Epithelial cell of esophagus (primary cell): ENCODE results near the gene THBS1.

Source experiments
- DNase-seq: peaks from one replicate; pipeline ENCODE4 v3.0.0; 2010; ENCODE audit warnings: low read depth
- H3K4me3 ChIP-seq: 2 replicates; pipeline ENCODE4 v1.5.1; 2011; ENCODE audit warnings: mild to moderate bottlenecking, low read length, control low read depth
- TF ChIP-seq, protein P1 (sequence below): IDR thresholded peaks from 2 replicates; pipeline ENCODE4 v1.5.1; 2011; ENCODE audit warnings: low read depth, mild to moderate bottlenecking, low read length, control low read depth, inconsistent platforms; ENCODE audit not compliant: insufficient read depth; ENCODE audit errors: missing control alignments

The THBS1 gene

DNA sequence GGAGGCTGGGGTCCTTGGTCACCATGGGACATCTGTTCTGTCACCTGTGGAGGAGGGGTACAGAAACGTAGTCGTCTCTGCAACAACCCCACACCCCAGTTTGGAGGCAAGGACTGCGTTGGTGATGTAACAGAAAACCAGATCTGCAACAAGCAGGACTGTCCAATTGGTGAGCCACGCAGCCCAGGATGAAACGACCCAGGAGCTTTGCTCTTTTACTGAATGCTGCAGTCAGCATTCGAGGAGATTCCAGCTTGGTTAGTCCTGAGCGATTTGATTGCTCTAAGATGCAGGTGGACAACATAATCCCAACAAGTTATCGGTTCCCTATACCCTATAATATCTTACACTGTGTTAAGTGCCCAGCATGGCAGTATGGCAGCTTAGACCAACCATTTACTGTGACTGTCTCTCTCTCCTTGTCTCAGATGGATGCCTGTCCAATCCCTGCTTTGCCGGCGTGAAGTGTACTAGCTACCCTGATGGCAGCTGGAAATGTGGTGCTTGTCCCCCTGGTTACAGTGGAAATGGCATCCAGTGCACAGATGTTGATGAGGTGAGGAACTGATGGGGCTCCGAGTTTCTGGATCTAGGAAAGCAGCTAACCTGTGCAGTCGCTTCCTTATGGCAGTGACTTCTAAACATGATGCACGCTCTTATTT lies 7.8 kb downstream of the THBS1 start:
- no peak overlapping the region for H3K4me3 ChIP-seq
- peak; percentile 17 for DNase-seq
- TF ChIP-seq, protein P1, sequence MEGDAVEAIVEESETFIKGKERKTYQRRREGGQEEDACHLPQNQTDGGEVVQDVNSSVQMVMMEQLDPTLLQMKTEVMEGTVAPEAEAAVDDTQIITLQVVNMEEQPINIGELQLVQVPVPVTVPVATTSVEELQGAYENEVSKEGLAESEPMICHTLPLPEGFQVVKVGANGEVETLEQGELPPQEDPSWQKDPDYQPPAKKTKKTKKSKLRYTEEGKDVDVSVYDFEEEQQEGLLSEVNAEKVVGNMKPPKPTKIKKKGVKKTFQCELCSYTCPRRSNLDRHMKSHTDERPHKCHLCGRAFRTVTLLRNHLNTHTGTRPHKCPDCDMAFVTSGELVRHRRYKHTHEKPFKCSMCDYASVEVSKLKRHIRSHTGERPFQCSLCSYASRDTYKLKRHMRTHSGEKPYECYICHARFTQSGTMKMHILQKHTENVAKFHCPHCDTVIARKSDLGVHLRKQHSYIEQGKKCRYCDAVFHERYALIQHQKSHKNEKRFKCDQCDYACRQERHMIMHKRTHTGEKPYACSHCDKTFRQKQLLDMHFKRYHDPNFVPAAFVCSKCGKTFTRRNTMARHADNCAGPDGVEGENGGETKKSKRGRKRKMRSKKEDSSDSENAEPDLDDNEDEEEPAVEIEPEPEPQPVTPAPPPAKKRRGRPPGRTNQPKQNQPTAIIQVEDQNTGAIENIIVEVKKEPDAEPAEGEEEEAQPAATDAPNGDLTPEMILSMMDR, result no peak

DNA sequence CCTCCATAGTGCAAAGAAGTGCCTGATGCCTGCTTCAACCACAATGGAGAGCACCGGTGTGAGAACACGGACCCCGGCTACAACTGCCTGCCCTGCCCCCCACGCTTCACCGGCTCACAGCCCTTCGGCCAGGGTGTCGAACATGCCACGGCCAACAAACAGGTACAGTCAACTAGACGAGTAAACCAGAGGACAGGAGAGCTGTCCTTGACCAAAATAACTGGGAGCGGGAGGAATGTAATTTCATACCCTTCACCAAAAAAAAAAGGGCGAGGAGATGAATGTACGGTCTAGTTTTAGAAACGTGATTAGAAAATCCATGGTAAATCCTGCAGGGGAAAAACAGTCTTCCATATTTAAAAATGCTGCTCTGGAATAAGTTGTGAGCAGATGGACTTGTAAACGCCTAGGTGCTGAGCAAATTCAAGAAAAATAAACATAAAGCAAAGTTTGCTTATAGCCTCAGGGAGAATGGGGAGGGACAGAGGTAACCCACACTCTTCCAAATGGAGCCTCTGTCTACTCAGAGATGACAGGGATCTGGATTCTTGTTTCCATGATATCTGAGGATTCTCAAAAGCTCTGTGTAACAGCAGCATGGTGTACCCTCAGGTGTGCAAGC lies 8.4 kb downstream of the THBS1 start:
- no peak overlapping the region for H3K4me3 ChIP-seq
- TF ChIP-seq, protein P1, result no peak
- DNase-seq, result peak; percentile 15

DNA sequence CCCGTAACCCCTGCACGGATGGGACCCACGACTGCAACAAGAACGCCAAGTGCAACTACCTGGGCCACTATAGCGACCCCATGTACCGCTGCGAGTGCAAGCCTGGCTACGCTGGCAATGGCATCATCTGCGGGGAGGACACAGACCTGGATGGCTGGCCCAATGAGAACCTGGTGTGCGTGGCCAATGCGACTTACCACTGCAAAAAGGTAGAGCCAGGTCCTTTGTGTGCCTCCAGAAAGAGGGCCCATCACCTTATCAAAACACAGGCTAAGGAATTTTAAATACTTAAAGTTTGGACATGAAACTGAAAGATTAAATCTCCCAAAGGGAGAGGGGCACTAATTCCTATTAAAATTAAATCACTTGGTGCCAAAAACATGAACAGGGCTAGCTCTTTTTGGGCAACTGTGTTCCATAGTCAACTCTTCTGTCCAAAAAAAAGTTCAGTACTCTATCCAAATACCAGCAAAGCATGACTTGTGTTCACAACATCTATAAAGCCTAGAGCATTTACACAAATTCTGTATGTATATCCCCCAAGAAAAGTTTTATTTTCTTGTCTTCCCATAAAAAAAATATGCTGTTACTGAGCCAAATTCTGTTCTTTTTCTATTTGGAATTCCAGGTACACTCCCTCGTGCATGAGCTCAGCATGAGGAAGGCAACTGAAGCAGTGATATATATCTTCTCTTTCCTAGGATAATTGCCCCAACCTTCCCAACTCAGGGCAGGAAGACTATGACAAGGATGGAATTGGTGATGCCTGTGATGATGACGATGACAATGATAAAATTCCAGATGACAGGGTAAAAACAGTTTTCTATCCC lies 9.2 kb downstream of the THBS1 start:
- H3K4me3 ChIP-seq, result no peak overlapping the region

DNA sequence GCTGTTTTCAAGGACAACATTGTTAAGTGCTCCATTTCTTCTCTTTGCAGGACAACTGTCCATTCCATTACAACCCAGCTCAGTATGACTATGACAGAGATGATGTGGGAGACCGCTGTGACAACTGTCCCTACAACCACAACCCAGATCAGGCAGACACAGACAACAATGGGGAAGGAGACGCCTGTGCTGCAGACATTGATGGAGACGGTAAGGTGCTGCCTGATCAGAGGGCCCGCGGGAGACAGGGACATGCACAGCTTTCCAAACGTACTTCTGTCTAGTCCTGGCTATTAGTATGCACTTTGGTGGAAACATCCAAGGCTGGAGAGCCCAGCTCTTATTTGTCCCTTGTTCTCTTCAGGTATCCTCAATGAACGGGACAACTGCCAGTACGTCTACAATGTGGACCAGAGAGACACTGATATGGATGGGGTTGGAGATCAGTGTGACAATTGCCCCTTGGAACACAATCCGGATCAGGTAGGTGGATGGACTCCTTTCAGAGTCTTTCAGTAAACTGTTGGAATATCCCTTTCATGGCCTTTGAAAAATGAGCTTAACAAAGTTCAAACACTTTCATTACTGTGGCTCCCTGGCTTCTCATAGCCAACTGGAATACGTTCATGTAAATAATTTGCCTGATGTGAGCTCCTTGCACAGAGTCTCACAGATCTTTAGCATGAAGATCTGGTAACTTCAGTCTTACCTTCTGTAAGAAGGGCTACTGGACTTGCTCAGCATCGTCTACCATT lies 10.4 kb downstream of the THBS1 start:
- H3K4me3 ChIP-seq, result no peak overlapping the region
- TF ChIP-seq, protein P1, result no peak
- peak; percentile 17 for DNase-seq

More for the DNA sequence above, 9.2 kb downstream of the THBS1 start:
- peak; percentile 10 for DNase-seq
- TF ChIP-seq, protein P1, result no peak

DNA sequence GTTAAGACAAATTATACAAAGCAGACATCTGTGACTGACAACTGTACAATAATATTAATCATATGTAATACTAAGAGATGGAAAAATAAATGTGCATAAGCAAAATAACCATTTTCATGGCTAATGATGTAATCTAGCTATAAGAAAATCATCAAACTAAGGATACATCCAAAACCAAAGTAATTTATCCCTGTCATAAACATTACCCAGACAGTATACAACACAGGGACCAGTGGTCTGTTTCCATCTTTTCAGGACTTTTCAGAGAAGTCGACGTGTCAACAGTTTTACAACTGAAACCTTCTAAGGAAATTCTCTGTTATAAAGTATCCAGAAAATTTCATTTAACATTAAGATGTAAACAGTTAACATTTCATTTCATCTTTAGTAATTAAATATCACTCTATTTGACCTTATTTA lies 11.0 kb downstream of the THBS1 start:
- TF ChIP-seq, protein P1, result no peak
- H3K4me3 ChIP-seq, result no peak overlapping the region
- DNase-seq, result no peak

DNA sequence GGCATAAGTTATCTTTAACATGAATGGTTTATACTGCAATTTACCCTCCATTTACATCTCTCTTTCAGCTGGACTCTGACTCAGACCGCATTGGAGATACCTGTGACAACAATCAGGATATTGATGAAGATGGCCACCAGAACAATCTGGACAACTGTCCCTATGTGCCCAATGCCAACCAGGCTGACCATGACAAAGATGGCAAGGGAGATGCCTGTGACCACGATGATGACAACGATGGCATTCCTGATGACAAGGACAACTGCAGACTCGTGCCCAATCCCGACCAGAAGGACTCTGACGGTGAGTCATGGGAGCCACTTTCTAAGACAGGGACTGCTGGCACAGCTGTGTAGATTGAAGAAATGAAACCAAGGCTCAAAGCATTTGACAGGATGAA lies 11.6 kb downstream of the THBS1 start:
- peak; percentile 43 for DNase-seq
- no peak overlapping the region for H3K4me3 ChIP-seq
- TF ChIP-seq, protein P1, result no peak
